HL-60 (cell line): ENCODE measurements around the gene NDUFS3.
"Not testable (repeated sequence)": the region's sequence is repeated elsewhere in the genome, so short reads cannot be mapped to it uniquely, and the experiment has no call there.

Source experiments
- DNase-seq, 2 experiments: peaks; one replicate each; pipeline ENCODE4 v3.0.0-alpha.2; 2010 to 2020; ENCODE audit warnings: low read depth in 1 of 2, low spot score in 1 of 2
- H3K27ac ChIP-seq: fragments of 250-450 bp; sonication (Bioruptor Pico); replicated peaks from 2 replicates; pipeline ENCODE4 v1.5.1; 2020; ENCODE audit warnings: mild to moderate bottlenecking, moderate library complexity
- H3K27me3 ChIP-seq: fragments of 250-450 bp; sonication (Bioruptor Pico); 2 replicates; pipeline ENCODE4 v1.5.1; 2021; ENCODE audit warnings: mild to moderate bottlenecking, moderate library complexity; ENCODE audit not compliant: insufficient read depth, poor library complexity, severe bottlenecking
- H3K4me3 ChIP-seq: replicated peaks from 2 replicates; pipeline ENCODE4 v1.5.1; 2011; ENCODE audit warnings: mild to moderate bottlenecking, control low read depth, low read length; ENCODE audit not compliant: insufficient read depth
- CTCF ChIP-seq: IDR thresholded peaks from one replicate; pipeline ENCODE4 v1.5.1; 2011; ENCODE audit warnings: low read length, control low read depth, inconsistent platforms; ENCODE audit not compliant: insufficient read depth
- GABPA ChIP-seq: IDR thresholded peaks from 2 replicates; pipeline ENCODE4 v1.6.1; 2012; ENCODE audit warnings: low read depth
- POLR2AphosphoS5 ChIP-seq: IDR thresholded peaks from 2 replicates; pipeline ENCODE4 v1.6.1; 2012; ENCODE audit warnings: low read depth
- REST ChIP-seq: IDR thresholded peaks from 2 replicates; pipeline ENCODE4 v1.6.1; 2012; ENCODE audit warnings: low read depth; ENCODE audit not compliant: insufficient replicate concordance
- SPI1 ChIP-seq: IDR thresholded peaks from 2 replicates; pipeline ENCODE4 v1.6.1; 2012; ENCODE audit warnings: low read depth, mild to moderate bottlenecking, borderline replicate concordance

The NDUFS3 gene

GRCh38 chr11:47538741-47539565, 39.9 kb upstream of the NDUFS3 start:
- Histone ChIP-seq H3K4me3 (no peak overlapping the region), H3K27ac (no peak overlapping the region), H3K27me3 (no peaks in the 10 kb centered on the region)
- no peak for TF ChIP-seq REST
- TF ChIP-seq SPI1 = no peak
- no peak for TF ChIP-seq CTCF
- no peak for TF ChIP-seq GABPA
- no peak for TF ChIP-seq POLR2AphosphoS5
- no peak for DNase-seq

- H3K27ac ChIP-seq = no peak overlapping the region
Measured at GRCh38 chr11:47539681-47540039, 39.2 kb upstream of the NDUFS3 start.

GRCh38 chr11:47541070-47541469, 37.8 kb upstream of the NDUFS3 start:
- no peak overlapping the region for H3K27ac ChIP-seq
- H3K4me3 ChIP-seq = no peak overlapping the region
- TF ChIP-seq GABPA (no peak), SPI1 (no peak), CTCF (no peak), REST (no peak), POLR2AphosphoS5 (no peak)
- DNase-seq = no peak
- H3K27me3 ChIP-seq = no peaks in the 10 kb centered on the region

More at GRCh38 chr11:47539681-47540039, 39.2 kb upstream of the NDUFS3 start:
- no peak for DNase-seq
- Histone ChIP-seq H3K27me3 (no peaks in the 10 kb centered on the region), H3K4me3 (no peak overlapping the region)
- TF ChIP-seq GABPA (no peak), POLR2AphosphoS5 (no peak), CTCF (no peak)

GRCh38 chr11:47545298-47545697, 33.6 kb upstream of the NDUFS3 start:
- Histone ChIP-seq H3K27ac (no peak overlapping the region), H3K27me3 (no peaks in the 10 kb centered on the region), H3K4me3 (no peak overlapping the region)
- no peak for DNase-seq
- TF ChIP-seq POLR2AphosphoS5 (no peak), SPI1 (no peak), GABPA (no peak), CTCF (no peak), REST (no peak)

- not testable (repeated sequence) for H3K27me3 ChIP-seq, H3K4me3 ChIP-seq, DNase-seq, H3K27ac ChIP-seq
Measured at GRCh38 chr11:47546274-47546673, 32.6 kb upstream of the NDUFS3 start.
